CD4-positive, alpha-beta T cell treated with Interleukin-6 at 100 ng/mL for 8 hours (primary cell): ENCODE data around the gene COA6.
A peak's percentile ranks its signal among the peaks of the same experiment; 100 is the strongest.

Experiments
- DNase-seq: peaks from one replicate; pipeline ENCODE4 v3.0.0-alpha.2; 2020; ENCODE audit warnings: mixed read lengths, low spot score

Gene COA6, protein sequence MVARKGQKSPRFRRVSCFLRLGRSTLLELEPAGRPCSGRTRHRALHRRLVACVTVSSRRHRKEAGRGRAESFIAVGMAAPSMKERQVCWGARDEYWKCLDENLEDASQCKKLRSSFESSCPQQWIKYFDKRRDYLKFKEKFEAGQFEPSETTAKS

DNA sequence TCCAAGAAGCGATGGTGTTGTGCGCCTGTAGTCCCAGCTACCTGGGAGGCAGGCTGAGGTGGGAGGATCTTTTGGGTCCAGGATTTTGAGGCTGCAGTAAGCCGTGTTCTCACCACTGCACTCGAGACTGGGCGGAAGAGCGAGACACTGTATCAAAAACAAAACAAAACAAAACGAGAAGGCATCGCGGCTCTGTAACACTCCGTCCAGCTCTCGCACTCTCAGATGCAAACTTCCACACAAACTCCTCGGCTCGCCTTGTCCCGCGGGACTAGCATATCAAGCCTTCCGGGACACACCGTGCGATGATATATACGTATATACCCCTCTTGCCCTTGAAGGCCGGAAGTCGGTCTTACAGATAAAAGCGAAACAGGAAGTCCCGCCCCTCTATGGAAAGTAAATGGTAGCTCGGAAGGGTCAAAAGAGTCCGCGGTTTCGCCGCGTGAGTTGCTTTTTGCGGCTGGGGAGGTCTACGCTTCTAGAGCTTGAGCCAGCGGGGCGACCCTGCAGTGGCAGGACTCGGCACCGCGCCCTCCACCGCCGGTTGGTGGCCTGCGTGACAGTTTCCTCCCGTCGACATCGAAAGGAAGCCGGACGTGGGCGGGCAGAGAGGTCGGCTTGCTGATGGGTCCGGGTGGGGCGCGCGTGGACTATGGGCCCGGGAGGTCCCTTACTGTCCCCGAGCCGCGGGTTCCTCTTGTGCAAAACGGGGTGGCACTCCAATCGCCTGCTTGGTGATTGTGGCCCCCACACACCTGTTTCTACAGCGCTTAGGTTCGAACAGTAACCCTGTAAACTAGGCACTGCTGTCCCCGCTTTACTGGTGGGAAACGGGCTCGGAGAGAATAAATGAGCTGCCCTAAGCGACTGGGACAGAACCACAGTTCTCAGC is at the start of gene COA6:
COA6 (plus strand) TSS at position 393 of the 895 bp plus-strand sequence; CDS start at position 404, 11 bp downstream.
- peak; percentile 88 for DNase-seq

DNA sequence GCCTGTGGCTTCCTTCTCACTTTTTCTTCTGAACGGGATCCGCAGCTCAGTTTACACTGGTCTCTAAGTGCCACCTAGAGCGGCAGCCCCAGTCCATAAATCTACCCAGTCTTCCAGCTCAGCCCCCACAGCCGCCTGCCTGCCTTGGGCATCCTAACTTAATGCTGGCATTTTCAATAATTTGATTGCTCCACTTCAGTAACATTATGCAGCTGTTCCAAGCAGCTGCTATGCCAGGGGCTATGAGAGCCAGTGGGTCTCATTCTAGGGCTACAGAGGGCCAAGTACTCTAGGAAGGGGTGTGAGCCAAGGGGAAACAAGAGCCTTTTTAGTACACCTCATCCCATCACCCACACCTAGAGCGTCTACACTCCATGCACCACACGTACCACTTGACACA is 48.4 kb upstream of the COA6 start:
- no peak for DNase-seq

DNA sequence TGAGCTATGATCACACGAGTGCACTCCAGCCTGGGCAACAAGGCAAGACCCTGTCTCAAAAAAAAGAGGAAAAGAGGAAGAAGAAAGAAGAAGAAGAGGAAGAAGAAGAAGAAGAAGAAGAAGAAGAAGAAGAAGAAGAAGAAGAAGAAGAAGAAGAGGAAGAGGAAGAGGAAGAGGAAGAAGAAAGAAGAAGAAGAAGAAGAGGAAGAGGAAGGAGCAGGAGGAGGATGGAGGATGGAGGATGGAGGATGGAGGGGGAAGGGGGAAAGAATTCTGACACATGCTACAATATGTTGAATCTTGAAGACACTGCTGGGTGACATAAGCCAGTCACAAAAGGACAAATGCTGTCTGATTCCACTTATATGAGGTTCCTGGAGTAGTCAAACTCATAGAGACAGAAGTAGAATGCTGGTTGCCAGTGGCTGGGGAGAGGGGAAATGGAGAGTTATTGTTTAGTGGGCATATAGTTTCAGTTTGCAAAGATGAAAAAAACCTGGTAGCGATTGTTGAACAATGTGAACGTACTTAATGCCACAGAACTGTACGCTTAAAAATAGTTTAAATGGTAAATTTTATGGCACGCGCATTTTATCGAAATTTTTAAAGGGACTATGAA is 47.3 kb upstream of the COA6 start:
- DNase-seq: peak; percentile 17

DNA sequence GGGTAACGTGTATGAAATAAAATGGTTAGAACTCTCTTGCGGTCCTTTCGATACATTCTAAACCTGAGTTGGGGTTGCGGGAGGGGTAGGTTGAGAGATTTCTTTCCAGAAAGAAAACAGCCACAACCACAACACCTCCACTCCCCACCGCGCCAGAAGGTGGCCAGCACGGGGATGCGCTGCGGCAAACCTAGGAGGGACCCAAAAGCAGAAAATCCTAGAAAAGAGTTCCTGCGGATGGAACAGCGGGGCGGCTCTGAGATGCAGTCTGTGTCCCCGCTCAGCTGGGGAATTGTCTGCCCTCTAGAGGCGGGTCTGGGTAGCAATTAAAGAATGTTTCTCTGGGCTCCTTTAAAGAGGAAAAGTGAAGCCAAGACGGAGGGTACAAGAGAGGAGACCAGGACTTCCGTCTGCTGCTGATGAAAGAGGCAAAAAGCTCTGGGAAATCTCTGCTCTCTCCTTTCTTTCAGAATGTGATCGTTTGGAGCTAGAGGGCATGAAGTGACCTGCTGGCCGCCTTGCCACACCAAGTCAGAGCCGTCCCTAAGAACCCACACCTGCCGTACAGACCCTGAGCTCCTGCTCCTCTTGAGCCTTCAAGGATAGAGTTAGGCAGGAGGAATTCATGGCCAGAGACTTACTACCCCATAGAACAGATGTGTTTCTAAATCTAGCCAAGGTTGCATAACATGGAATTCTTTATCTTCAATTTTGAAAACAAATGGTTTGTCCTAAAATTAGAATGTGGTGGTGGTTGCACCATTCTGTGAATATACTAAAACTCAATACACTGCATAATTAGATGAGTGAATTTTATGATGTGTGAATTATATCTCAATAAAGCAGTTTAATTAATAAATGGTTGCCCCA is 46.5 kb upstream of the COA6 start:
- DNase-seq: peak; percentile 79

DNA sequence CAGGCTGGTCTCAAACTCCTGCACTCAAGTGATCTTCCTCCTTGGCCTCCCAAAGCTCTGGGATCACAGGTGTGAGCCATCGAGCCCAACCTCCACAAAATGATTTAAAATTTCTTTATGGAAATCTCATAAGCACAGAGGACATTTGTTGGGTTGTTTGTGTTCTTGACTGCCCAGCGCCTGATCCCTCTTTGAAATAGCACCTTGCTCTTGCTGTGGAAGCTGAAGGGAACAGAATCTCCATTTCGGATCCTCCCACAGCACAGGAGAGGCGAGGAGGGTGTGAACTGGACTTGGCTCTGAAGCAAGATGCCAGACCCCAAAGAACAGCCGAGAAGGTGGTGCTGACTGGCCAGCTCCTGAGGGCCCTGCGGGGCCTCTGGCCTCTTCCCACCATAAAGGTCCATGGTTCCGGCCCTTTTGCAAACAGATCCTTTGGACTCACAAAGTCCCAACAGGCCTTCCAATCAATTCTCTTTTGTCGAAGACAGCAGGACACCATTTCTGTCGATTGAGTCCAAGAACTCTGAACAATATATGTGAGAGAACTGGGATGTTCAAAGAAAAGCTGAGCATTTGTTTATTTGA is 45.6 kb upstream of the COA6 start:
- DNase-seq: no peak

DNA sequence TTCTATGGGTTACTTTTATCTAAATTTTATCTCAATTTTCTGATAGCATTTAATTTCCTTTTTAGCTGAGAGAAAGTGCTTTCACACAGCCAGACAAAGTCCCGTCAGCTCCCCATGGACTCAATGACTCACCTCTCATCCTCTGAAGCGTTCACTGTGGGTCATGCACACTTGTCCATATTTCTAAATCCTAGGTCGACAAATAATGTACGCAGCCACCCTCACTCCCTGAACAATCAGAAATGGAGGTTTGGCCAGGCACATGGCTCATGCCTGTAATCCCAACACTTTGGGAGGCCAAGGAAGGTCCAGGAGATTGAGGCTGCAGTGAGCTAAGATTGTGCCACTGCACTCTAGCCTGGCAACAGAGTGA is 42.4 kb upstream of the COA6 start:
- DNase-seq: no peak

DNA sequence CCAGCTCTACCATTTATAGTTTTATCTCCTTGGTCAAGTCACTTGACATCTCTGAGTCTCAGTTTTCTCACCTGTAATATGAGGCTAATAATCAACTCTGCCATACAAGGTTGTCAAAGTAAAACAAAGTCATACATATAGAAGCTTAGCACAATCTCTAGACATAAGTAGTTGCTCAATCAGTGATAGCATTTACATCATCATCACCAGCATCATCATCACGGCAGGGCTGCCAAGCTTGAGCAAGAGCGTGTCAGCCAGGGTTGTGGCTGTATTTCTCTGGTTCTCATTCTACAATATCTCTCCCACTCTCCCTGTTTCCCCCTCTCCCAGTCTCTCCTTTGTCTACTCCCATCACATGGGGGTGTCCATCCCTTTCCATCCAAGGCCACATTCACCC is 41.7 kb upstream of the COA6 start:
- no peak for DNase-seq

DNA sequence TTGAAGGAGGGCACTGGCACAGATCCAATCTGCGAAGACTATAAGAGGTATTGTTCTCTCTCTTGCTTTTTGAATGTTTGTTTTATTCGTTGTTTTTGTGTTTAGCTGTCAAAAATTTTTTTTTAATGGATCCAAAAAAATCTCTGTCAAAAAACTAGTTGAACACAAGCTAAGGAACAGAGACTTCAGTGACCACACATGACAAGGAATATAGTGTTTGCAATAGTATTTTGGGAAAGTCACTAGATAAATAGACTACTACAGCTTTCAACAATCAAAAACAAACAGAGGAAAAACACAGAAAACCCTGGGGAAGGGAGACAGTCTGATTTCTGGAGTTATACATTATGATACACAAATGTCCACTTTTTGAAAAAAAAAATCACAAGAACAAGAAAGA is 36.9 kb upstream of the COA6 start:
- DNase-seq: no peak

DNA sequence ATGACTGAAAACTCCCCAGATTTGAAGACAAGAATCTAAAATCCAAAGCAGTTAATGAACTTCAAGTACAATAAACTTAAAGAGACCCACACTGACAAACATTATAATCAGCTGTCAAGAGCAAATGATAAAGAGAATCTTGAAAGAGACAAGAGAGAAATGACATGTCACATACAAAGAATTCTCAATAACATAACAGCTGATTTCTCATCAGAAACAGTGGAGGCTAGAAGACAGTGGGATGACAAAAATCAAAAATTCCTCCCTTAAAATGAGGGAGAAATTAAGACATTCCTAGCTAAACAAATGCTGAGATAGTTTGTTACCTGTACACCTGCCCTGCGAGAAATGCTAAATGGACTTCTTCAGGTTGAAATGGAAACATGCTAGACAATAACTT is 36.0 kb upstream of the COA6 start:
- DNase-seq: no peak

DNA sequence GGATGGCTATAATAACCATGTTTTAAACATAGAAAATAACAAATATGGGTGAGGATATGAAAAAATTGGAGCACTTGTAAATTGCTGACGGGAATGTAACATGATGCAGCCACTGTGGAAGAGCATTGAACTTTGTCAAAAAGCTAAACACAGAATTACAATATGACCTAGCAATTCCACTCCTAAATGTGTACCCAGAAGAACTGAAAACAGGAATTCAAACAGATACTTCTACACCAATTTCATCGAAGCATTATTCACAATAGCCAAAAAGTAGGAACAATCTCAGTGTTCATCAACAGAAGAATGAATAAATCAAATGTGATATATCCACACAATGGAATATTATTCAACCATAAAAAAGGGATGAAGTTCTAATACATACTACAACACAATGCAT is 32.7 kb upstream of the COA6 start:
- no peak for DNase-seq

DNA sequence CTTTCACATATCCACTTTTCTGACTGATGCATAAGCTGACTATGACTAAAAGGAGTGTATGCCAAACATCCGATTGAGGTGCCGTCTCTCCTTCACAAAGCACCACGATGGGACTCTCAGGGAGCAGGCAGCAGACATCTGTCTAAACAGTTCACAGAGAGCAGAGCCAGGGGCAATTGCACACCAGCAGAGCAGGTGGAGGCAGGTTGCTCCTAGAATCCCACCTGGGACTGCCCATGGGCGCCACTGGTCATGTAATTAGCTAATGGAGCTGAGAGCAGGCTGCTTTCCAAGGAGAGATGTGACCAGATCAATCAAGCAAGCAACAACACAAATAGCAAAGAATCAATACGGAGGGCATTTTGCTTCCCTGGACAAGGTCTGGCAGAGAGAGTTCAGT is 30.5 kb upstream of the COA6 start:
- DNase-seq: no peak

DNA sequence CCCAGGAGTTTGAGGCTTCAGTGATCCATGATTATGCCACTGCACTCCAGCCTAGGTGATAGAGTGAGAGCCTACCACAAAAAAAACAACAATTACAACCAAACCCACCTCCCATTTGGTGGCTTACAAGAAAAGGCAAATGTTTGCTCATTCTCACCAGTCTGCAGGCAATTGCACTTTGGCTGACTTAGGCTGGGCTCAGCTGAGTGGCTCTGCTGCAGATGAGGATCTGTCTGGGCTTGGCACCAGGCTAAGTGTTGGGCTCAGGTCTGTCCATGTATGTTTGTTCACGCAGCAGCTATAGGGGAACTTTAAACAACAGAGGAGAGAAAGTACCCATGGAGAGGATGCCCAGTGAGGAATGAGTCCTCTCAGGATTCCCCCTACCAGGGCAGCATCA is 28.0 kb upstream of the COA6 start:
- no peak for DNase-seq

DNA sequence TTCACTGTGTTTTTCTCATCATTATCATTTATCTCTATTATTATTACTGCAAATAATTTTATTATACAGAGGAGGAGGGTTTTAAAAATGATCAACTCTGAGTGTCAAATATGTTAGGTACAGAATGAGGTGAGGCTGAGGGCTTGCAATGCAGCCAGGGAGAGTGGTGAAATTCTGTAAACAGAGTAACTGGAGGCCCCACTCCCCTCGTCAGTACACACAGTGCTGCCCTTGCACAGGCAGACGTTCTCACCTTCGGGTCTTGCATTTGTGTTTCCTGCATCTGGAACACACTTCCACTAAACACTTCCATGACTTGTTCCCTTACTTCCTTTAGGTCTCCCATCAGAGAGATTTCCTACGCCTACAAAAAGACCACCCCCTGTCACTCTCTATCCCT is 24.3 kb upstream of the COA6 start:
- no peak for DNase-seq

DNA sequence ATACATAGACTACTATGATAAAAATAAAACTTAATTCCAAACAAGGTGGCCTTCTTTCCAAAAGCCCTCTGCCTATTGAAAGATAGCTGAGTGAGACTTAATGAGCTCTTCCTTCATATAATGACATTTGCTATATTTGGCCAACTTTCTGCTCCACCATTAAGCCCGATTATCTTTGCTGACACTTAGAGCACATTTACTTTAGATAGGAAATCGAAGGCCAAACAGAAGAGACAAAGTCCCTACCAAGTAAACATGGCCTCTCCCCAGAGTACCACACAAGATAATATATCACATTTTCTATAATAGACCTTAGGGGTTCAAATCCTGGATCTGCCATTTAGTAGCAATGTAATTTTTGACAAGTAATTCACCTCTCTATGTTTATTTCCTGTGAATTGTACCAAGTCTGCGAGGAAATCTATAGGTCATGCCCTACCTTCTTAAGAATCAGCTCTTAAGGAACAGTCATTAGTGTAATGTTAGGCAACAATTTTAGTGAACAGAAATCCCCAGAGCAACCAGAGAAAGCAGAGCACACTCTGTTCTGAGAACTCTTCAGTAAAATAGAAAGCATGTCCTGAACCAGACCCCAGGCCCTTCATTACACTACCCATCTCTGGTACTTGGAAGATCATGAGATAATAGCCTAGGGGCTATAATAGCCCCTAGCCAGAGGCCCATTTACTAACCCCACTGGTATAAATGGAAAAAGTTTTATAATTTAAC is 17.3 kb upstream of the COA6 start:
- DNase-seq: no peak

DNA sequence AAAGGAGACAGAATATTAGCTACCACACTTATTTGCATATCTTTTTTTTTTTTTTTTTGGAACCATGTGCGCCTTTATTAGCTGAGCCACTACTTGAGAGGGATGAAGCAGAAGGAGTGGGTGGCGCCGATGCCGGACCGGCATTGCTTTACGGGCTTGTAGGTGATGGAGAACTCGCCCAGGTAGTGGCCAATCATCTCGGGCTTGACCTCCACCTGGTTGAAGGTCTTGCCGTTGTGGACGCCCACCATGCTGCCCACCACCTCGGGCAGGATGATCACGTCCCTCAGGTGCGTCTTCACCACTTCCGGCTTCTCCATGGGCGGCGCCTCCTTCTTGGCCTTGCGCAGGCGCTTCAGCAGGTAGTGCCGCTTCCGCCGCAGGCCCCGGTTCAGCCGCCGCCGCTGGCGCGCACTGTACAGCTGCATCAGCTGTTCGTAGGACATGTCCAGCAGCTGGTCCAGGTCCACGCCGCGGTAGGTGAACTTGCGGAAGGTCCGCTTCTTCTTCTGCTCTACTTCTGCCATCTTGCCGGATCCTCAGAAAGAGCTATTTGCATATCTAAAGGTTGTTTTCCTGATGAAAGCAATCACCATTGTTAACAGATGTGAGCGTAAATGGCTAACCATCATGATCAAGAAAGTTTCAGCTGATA is 16.5 kb upstream of the COA6 start:
- peak; percentile 43 for DNase-seq

DNA sequence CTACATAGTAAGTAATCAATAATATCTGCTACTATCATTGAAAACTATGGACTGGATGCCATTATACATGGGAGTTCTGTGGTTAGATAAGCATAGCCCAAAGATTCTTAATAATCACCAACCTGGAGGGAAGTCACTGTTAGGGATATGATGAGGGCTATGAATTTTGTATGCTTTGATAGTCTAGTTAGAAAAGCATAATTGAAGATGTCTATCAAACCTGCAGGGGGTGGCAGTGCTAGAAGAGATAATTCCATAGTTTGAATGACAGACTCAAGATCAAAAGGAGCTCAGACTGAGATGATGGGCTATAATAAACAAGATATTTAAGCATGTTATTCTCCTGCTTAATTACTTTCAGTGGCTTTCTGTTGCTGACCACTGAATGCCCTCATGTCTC is 15.4 kb upstream of the COA6 start:
- DNase-seq: no peak

DNA sequence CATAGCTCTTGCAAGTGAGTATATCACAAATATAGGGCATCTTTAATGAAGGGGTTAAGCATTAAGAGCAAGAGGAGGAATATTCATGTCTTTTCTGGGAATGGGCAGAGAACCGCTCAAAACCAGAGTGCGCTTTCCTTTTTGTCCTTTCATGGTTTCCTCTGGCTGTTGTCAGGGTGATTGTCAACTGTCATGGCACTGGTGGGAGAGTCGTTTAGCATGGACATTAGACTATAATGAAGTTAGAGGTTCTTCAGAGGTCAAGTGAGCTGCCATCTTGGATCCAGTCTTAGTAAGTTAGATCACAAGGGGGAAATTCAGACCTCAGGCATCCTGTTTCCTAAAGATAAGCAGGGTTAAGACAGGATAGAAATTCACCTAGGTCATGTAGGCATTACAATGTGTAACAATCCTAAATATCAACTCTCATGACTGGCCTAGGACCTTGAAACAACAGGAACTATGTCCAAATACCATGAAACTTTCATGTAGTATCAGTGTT is 12.1 kb upstream of the COA6 start:
- DNase-seq: no peak

DNA sequence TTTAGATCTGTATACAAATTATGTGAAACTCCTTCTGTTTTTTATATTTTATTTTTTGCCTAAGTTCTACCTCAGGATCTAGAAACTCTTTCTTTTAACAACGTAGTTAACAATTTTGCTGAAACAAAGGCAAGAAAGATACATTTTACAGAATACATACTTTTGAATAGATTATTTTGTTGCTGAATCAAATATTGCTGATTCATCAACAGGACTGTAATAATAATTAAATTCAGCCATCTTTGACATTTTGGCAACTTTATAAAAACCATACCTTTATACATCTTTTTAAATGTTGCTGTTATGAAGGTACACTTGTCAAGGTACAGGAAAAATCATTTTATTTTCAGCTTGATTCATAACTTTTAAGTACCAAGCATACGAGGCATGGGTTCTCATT is 10.7 kb upstream of the COA6 start:
- no peak for DNase-seq

DNA sequence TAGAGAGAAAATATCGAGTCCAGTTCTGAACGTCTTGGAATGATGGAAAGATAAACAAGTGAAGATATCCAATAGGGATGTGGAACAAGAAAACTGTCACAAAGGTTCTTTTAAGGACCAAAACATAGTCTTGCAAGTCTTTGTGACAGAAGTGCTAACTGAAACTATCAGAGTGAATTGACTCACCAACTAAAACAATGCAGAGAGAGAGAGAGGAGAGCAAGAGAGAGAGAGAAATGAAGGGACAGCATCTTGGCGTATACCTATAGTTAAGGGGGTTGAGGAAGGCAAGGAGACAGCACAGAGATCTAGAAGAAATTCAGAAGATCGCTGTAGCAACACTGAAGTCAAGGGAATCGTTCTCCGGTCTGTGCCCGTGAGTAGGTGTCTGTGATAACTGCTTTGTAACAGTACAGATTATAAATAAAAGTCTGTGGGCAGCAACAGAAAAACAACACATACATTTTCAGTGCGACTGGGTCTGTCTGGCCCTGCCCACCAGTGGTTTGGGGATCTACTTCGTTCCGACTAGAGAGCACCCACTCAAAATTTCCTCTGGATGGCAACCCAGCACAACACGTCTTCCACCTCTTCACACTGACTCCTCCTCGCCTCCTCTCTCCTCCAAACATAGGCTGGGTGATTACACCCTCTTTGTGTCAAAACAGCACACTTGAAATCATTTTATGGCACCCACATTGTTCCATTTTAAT is 4.8 kb upstream of the COA6 start:
- peak; percentile 9 for DNase-seq

DNA sequence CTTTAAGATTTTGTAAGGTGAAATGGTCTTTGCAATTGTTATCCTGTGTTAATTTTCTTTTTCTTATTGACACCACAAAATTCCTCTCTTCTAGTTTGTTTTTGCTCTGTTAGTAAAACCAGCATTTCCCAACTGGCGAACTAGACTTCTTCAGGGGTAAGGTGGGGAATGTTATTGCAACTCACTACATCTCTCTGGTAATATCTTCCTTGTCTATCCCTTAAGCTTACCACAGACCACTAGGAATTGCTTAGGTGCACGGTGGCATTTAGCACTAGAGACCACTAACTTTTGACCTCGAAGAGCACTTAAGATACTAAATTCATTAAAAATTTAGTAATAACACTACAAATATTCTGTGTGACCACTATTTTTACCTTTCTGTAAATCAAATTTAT is 4.2 kb upstream of the COA6 start:
- no peak for DNase-seq
